Measurements from ENCODE around the gene RNF224. TPM values are rescaled to one million over a fixed set of nuclear protein-coding genes. Genes with fewer than 3 reads are reported as not detected.

The RNF224 gene
- total RNA-seq, 1 donor from 2014 or later = not detected

- no peak overlapping the region for H3K4me2 ChIP-seq (ENCODE audit: low read length)
- H3K9me3 ChIP-seq (ENCODE audit: insufficient read depth, low read depth, low read length) = no peaks in the 10 kb centered on the region
- Mint-ChIP-seq H3K4me1 (ENCODE audit: low read depth, unreplicated experiment) (peaks cover 5% of the 10 kb centered on the region), H3K36me3 (ENCODE audit: low read depth, unreplicated experiment) (peaks cover 18% of the 10 kb centered on the region), H3K27ac (ENCODE audit: unreplicated experiment) (no peak overlapping the region), H3K4me3 (ENCODE audit: unreplicated experiment) (no peak overlapping the region), H3K9me3 (ENCODE audit: unreplicated experiment) (no peaks in the 10 kb centered on the region), H3K27me3 (ENCODE audit: low read depth, unreplicated experiment) (no peaks in the 10 kb centered on the region)
- H3K27ac ChIP-seq (ENCODE audit: low read depth, low read length) = no peak overlapping the region
- TF ChIP-seq EZH2 (IDR thresholded peaks at IDR 0.05; ENCODE audit: insufficient read depth, low read length) = no peak
- TF ChIP-seq CTCF (IDR thresholded peaks at IDR 0.05; ENCODE audit: insufficient read depth, low read depth, low read length) = no peak
- peaks cover 27% of the 10 kb centered on the region for H4K20me1 ChIP-seq (ENCODE audit: insufficient read depth, low read length)
- no peak overlapping the region for H3K9ac ChIP-seq (ENCODE audit: low read length)
- no peaks in the 10 kb centered on the region for H3K27me3 ChIP-seq (ENCODE audit: insufficient read depth, low read length)
- H3K4me1 ChIP-seq (ENCODE audit: insufficient read depth, low read length) = no peaks in the 10 kb centered on the region
- H3K4me3 ChIP-seq (ENCODE audit: insufficient read depth, low read depth, low read length) = no peak overlapping the region
- H3K79me2 ChIP-seq (ENCODE audit: insufficient read depth, low read length) = peaks cover 18% of the 10 kb centered on the region
- H2AFZ ChIP-seq (ENCODE audit: low read depth, low read length) = no peak overlapping the region
- peaks cover 5% of the 10 kb centered on the region for H3K36me3 ChIP-seq (ENCODE audit: insufficient read depth, low read length)
- no peak for DNase-seq (ENCODE audit: low read depth)
- no peak for FAIRE-seq
Measured at GRCh38 chr9:137181680-137182079, 45.6 kb upstream of the RNF224 start.

- FAIRE-seq (no peak), DNase-seq (ENCODE audit: low read depth) (no peak)
- H3K9me3 Mint-ChIP-seq (ENCODE audit: unreplicated experiment) = no peaks in the 10 kb centered on the region
- Histone ChIP-seq H3K36me3 (ENCODE audit: insufficient read depth, low read length) (peaks cover 4% of the 10 kb centered on the region), H3K4me2 (ENCODE audit: low read length) (no peak overlapping the region), H2AFZ (ENCODE audit: low read depth, low read length) (no peak overlapping the region), H3K27me3 (ENCODE audit: insufficient read depth, low read length) (no peaks in the 10 kb centered on the region), H3K4me3 (ENCODE audit: insufficient read depth, low read depth, low read length) (no peak overlapping the region), H3K9me3 (ENCODE audit: insufficient read depth, low read depth, low read length) (no peaks in the 10 kb centered on the region), H3K27ac (ENCODE audit: low read depth, low read length) (no peak overlapping the region), H4K20me1 (ENCODE audit: insufficient read depth, low read length) (peaks cover 31% of the 10 kb centered on the region), H3K4me1 (ENCODE audit: insufficient read depth, low read length) (peaks cover 8% of the 10 kb centered on the region), H3K79me2 (ENCODE audit: insufficient read depth, low read length) (peaks cover 29% of the 10 kb centered on the region), H3K9ac (ENCODE audit: low read length) (no peak overlapping the region)
- H3K27ac Mint-ChIP-seq (ENCODE audit: unreplicated experiment) = no peak overlapping the region
- H3K27me3 Mint-ChIP-seq (ENCODE audit: low read depth, unreplicated experiment) = no peaks in the 10 kb centered on the region
- H3K36me3 Mint-ChIP-seq (ENCODE audit: low read depth, unreplicated experiment) = peaks cover 14% of the 10 kb centered on the region
- H3K4me3 Mint-ChIP-seq (ENCODE audit: unreplicated experiment) = no peak overlapping the region
- H3K4me1 Mint-ChIP-seq (ENCODE audit: low read depth, unreplicated experiment) = peaks cover 11% of the 10 kb centered on the region
- TF ChIP-seq EZH2 (IDR thresholded peaks at IDR 0.05; ENCODE audit: insufficient read depth, low read length) (no peak), CTCF (IDR thresholded peaks at IDR 0.05; ENCODE audit: insufficient read depth, low read depth, low read length) (no peak)
Measured at GRCh38 chr9:137182836-137183235, 44.5 kb upstream of the RNF224 start.

- peaks cover 13% of the 10 kb centered on the region for H3K4me1 Mint-ChIP-seq (ENCODE audit: low read depth, unreplicated experiment)
- Histone ChIP-seq H2AFZ (ENCODE audit: low read depth, low read length) (no peak overlapping the region), H3K4me1 (ENCODE audit: insufficient read depth, low read length) (peaks cover 9% of the 10 kb centered on the region), H3K4me3 (ENCODE audit: insufficient read depth, low read depth, low read length) (no peak overlapping the region), H3K9ac (ENCODE audit: low read length) (no peak overlapping the region), H3K27me3 (ENCODE audit: insufficient read depth, low read length) (no peaks in the 10 kb centered on the region), H3K9me3 (ENCODE audit: insufficient read depth, low read depth, low read length) (no peaks in the 10 kb centered on the region), H3K36me3 (ENCODE audit: insufficient read depth, low read length) (peaks cover 3% of the 10 kb centered on the region), H3K27ac (ENCODE audit: low read depth, low read length) (no peak overlapping the region), H3K79me2 (ENCODE audit: insufficient read depth, low read length) (peaks cover 37% of the 10 kb centered on the region), H4K20me1 (ENCODE audit: insufficient read depth, low read length) (peaks cover 31% of the 10 kb centered on the region), H3K4me2 (ENCODE audit: low read length) (no peak overlapping the region)
- FAIRE-seq (no peak), DNase-seq (ENCODE audit: low read depth) (no peak)
- TF ChIP-seq EZH2 (IDR thresholded peaks at IDR 0.05; ENCODE audit: insufficient read depth, low read length) = no peak
- TF ChIP-seq CTCF (IDR thresholded peaks at IDR 0.05; ENCODE audit: insufficient read depth, low read depth, low read length) = no peak
- H3K4me3 Mint-ChIP-seq (ENCODE audit: unreplicated experiment) = no peak overlapping the region
- peaks cover 14% of the 10 kb centered on the region for H3K36me3 Mint-ChIP-seq (ENCODE audit: low read depth, unreplicated experiment)
- no peak overlapping the region for H3K27ac Mint-ChIP-seq (ENCODE audit: unreplicated experiment)
- no peaks in the 10 kb centered on the region for H3K9me3 Mint-ChIP-seq (ENCODE audit: unreplicated experiment)
- no peaks in the 10 kb centered on the region for H3K27me3 Mint-ChIP-seq (ENCODE audit: low read depth, unreplicated experiment)
Measured at GRCh38 chr9:137183980-137184595, 43.2 kb upstream of the RNF224 start.
